OCI-LY7 (cell line): ENCODE data around the gene SLC17A7.

ENCODE experiments used
- CTCF ChIP-seq: fragments of 200-600 bp; sonication (generic); conservative IDR thresholded peaks from 2 replicates; pipeline ENCODE4 v1.5.1; 2014; ENCODE audit warnings: mild to moderate bottlenecking, antibody characterized with exemption, low read length, moderate library complexity, mixed read lengths
- EZH2phosphoT487 ChIP-seq: fragments of 200-600 bp; sonication (generic); IDR thresholded peaks from 2 replicates; pipeline ENCODE4 v1.6.1; 2018; ENCODE audit warnings: low read depth, borderline replicate concordance, mild to moderate bottlenecking, mixed run types, antibody characterized with exemption, low read length, moderate library complexity, mixed read lengths

- TF ChIP-seq CTCF (no peak), EZH2phosphoT487 (no peak)
Observed at GRCh38 chr19:49455773-49456172, 14.4 kb upstream of the SLC17A7 start.
